Stomach (tissue), 9 donors: Measurements from ENCODE around the gene MTNR1A. TPM values are rescaled to one million over a fixed set of nuclear protein-coding genes. Genes with fewer than 3 reads are reported as not detected.

ENCODE experiments used
- DNase-seq, 2 donors: peaks; one replicate each; pipeline versions ENCODE4 v3.0.0 to v3.0.0-alpha.2; 2013 to 2019
- H3K27ac ChIP-seq, 5 donors: fragments of 200-600 bp in 4 of 5; sonication (generic) in 4 of 5; one replicate each; pipeline ENCODE4 v1.5.1; 2013 to 2019; ENCODE audit warnings: mild to moderate bottlenecking in 1 of 5, moderate library complexity in 1 of 5
- H3K27me3 ChIP-seq, 3 donors: fragments of 200-600 bp; sonication (generic); one replicate each; pipeline ENCODE4 v1.5.1; 2017 to 2019; ENCODE audit warnings: mixed run types in 1 of 3
- H3K36me3 ChIP-seq, 4 donors: fragments of 200-600 bp; sonication (generic); 1 replicate in 3 of 4; 2 replicates in 1 of 4; pipeline ENCODE4 v1.5.1; 2016 to 2019
- H3K4me1 ChIP-seq, 4 donors: fragments of 200-600 bp; sonication (generic); one replicate each; pipeline ENCODE4 v1.5.1; 2016 to 2019
- H3K4me3 ChIP-seq, 4 donors: fragments of 200-600 bp; sonication (generic) in 3 of 4; one replicate each; pipeline ENCODE4 v1.5.1; 2016 to 2019; ENCODE audit warnings: mild to moderate bottlenecking in 1 of 4
- H3K9me3 ChIP-seq, 4 donors: fragments of 200-600 bp; sonication (generic); one replicate each; pipeline ENCODE4 v1.5.1; 2016 to 2019
- CTCF ChIP-seq, 7 experiments: fragments of 450-650 bp in 4 of 7; fragments of 200-600 bp in 3 of 7; sonication (generic) in 3 of 7; IDR thresholded peaks; one replicate each; pipeline ENCODE4 v1.5.1; 2016 to 2019; ENCODE audit warnings: antibody characterized with exemption in 7 of 7, control low read depth in 2 of 7, mild to moderate bottlenecking in 1 of 7
- EP300 ChIP-seq: sonication (generic); formaldehyde crosslinking; IDR thresholded peaks from one replicate; pipeline ENCODE4 v1.6.1; 2017; ENCODE audit warnings: antibody characterized with exemption
- POLR2A ChIP-seq, 4 donors: fragments of 450-650 bp; IDR thresholded peaks; one replicate each; pipeline ENCODE4 v1.6.1; 2016; ENCODE audit warnings: antibody characterized with exemption in 4 of 4, control low read depth in 2 of 4, mild to moderate bottlenecking in 1 of 4, moderate library complexity in 1 of 4
- POLR2AphosphoS5 ChIP-seq, 3 donors: sonication (generic); formaldehyde crosslinking; IDR thresholded peaks; one replicate each; pipeline ENCODE4 v1.6.1; 2016; ENCODE audit warnings: antibody characterized with exemption in 3 of 3
- WGBS, 5 donors: extraction: QIAGEN DNeasy Blood & Tissue Kit in 3 of 5; methylation state at CpG; one replicate each; pipeline versions ENCODE4 v1.1.5 to v1.1.7; 2013 to 2018; 5-methylcytosine and 5-hydroxymethylcytosine counted together
- intact Hi-C: fragments of 100-400 bp; cut with DNase I; formaldehyde crosslinking; loops from one replicate; pipeline ENCODE4 v1.15.1; 2023; ENCODE audit warnings: low total_unique reads
- polyA plus RNA-seq, 3 donors: library from polyadenylated mRNA; stranded (reverse); fragments of 200-250 nt; gene quantifications; one replicate each; pipeline ENCODE4 v1.2.3, GENCODE V29; 2013
- total RNA-seq, 5 donors: library from RNA; depleted of rRNA; stranded (reverse); fragments of >200 nt; gene quantifications; one replicate each; pipeline versions ENCODE4 v1.1.0 to v1.2.3, GENCODE V29; 2014 to 2016
- donor health status: healthy with polysubstance abuse.
- donor health status: Bipolar disorder and iron deficiency.
- donor health status: healthy.

The MTNR1A gene
- total and polyA plus RNA-seq, 8 donors = 0.55 TPM; not detected in 7

- TF ChIP-seq CTCF (IDR thresholded peaks at IDR 0.05) (no peak), EP300 (no peak), POLR2A (IDR thresholded peaks at IDR 0.05) (no peak), POLR2AphosphoS5 (IDR thresholded peaks at IDR 0.05) (no peak)
- Histone ChIP-seq H3K9me3 (no peaks in the 10 kb centered on the region), H3K4me1 (peaks cover 12 to 19% (median 16%) of the 10 kb centered on the region in 4 donors), H3K36me3 (no peaks in the 10 kb centered on the region), H3K27ac (no peak overlapping the region), H3K4me3 (peak overlapping the region in 2 of 4 donors; percentile 39 to 41), H3K27me3 (peaks cover 0 to 62% (median 26%) of the 10 kb centered on the region in 3 donors)
- WGBS, 5 donors = 1 to 5% (median 3%) methylated on average over 12 of the region's 12 CpGs
- peak; percentile 36 to 67 for DNase-seq
- intact Hi-C loops = no loop called here
Measured at GRCh38 chr4:186554539-186554913, 841 bp downstream of the MTNR1A start.

GRCh38 chr4:186553717-186554116 lies 1.6 kb downstream of the MTNR1A start:
- Histone ChIP-seq H3K27ac (no peak overlapping the region), H3K36me3 (no peaks in the 10 kb centered on the region), H3K4me1 (peaks cover 12 to 19% (median 16%) of the 10 kb centered on the region in 4 donors), H3K4me3 (no peak overlapping the region), H3K27me3 (peaks cover 0 to 62% (median 28%) of the 10 kb centered on the region in 3 donors), H3K9me3 (no peaks in the 10 kb centered on the region)
- TF ChIP-seq CTCF (IDR thresholded peaks at IDR 0.05) (no peak), POLR2A (IDR thresholded peaks at IDR 0.05) (no peak), EP300 (no peak), POLR2AphosphoS5 (IDR thresholded peaks at IDR 0.05) (no peak)
- 63 to 81% (median 70%) methylated on average over 7 to 13 of the region's 13 CpGs for WGBS, 5 donors
- no peak for DNase-seq
- intact Hi-C loops = no loop called here

- no peak overlapping the region for H3K4me3 ChIP-seq
- 77 to 93% (median 89%) methylated on average over 2 of the region's 2 CpGs for WGBS, 5 donors
- peaks cover 0 to 58% (median 28%) of the 10 kb centered on the region in 3 donors for H3K27me3 ChIP-seq
- no peak overlapping the region for H3K27ac ChIP-seq
- H3K9me3 ChIP-seq = no peaks in the 10 kb centered on the region
- DNase-seq = no peak
- intact Hi-C loops = no loop called here
- H3K36me3 ChIP-seq = no peaks in the 10 kb centered on the region
- peaks cover 12 to 19% (median 16%) of the 10 kb centered on the region in 4 donors for H3K4me1 ChIP-seq
- TF ChIP-seq CTCF (IDR thresholded peaks at IDR 0.05) (no peak), POLR2A (IDR thresholded peaks at IDR 0.05) (no peak), EP300 (no peak)
Measured at GRCh38 chr4:186551849-186552248, 3.5 kb downstream of the MTNR1A start.

GRCh38 chr4:186545436-186545835 lies 9.9 kb downstream of the MTNR1A start:
- DNase-seq = no peak
- no peaks in the 10 kb centered on the region for H3K36me3 ChIP-seq
- H3K4me3 ChIP-seq = no peak overlapping the region
- H3K27me3 ChIP-seq = peaks cover 0 to 9% (median 0%) of the 10 kb centered on the region in 3 donors
- peaks cover 0 to 5% (median 0%) of the 10 kb centered on the region in 4 donors for H3K9me3 ChIP-seq
- H3K4me1 ChIP-seq = no peaks in the 10 kb centered on the region
- H3K27ac ChIP-seq = no peak overlapping the region
- TF ChIP-seq POLR2A (IDR thresholded peaks at IDR 0.05) (no peak), POLR2AphosphoS5 (IDR thresholded peaks at IDR 0.05) (no peak), CTCF (IDR thresholded peaks at IDR 0.05) (no peak), EP300 (no peak)
- WGBS, 5 donors = 35 to 56% (median 42%) methylated on average over 7 of the region's 7 CpGs
- intact Hi-C loops = no loop called here
